IMR-90 (cell line): Measurements from ENCODE around the gene ATP8B3.

Experiments
- BHLHE40 ChIP-seq: fragments of 150-350 bp; IDR thresholded peaks from 2 replicates; pipeline ENCODE4 v1.6.1; 2016; ENCODE audit warnings: mild to moderate bottlenecking, low read depth, low read length
- CEBPB ChIP-seq: IDR thresholded peaks from 2 replicates; pipeline ENCODE4 v1.6.1; 2012; ENCODE audit warnings: low read depth, low read length, improper control_type of control experiment
- CHD1 ChIP-seq: IDR thresholded peaks from 2 replicates; pipeline ENCODE4 v1.6.1; 2012; ENCODE audit warnings: low read depth, low read length, improper control_type of control experiment
- MAFK ChIP-seq: IDR thresholded peaks from 2 replicates; pipeline ENCODE4 v1.6.1; 2012; ENCODE audit warnings: low read depth, low read length, improper control_type of control experiment
- MXI1 ChIP-seq: IDR thresholded peaks from 2 replicates; pipeline ENCODE4 v1.6.1; 2012; ENCODE audit warnings: low read depth, mild to moderate bottlenecking, low read length, moderate library complexity, borderline replicate concordance
- POLR2A ChIP-seq: IDR thresholded peaks from 2 replicates; pipeline ENCODE4 v1.6.1; 2012; ENCODE audit warnings: mild to moderate bottlenecking, low read depth, low read length
- RAD21 ChIP-seq: IDR thresholded peaks from 2 replicates; pipeline ENCODE4 v1.6.1; 2012; ENCODE audit warnings: low read length, improper control_type of control experiment
- RCOR1 ChIP-seq: IDR thresholded peaks from 2 replicates; pipeline ENCODE4 v1.6.1; 2012; ENCODE audit warnings: mild to moderate bottlenecking, low read length, improper control_type of control experiment; ENCODE audit not compliant: insufficient replicate concordance
- RFX5 ChIP-seq: IDR thresholded peaks from 2 replicates; pipeline ENCODE4 v1.8.0; 2012; ENCODE audit warnings: low read depth, mild to moderate bottlenecking, low read length, moderate library complexity
- SMC3 ChIP-seq: fragments of 150-350 bp; IDR thresholded peaks from 2 replicates; pipeline ENCODE4 v1.6.1; 2016; ENCODE audit warnings: low read depth, mild to moderate bottlenecking, antibody characterized with exemption, low read length, moderate library complexity
- TF ChIP-seq, protein P1 (sequence below): conservative IDR thresholded peaks from 2 replicates; pipeline ENCODE4 v1.5.1; 2012; ENCODE audit warnings: mild to moderate bottlenecking, low read depth, low read length, improper control_type of control experiment
- TF ChIP-seq, protein P2 (sequence below): fragments of 150-350 bp; IDR thresholded peaks from 2 replicates; pipeline ENCODE4 v1.6.1; 2017; ENCODE audit warnings: mild to moderate bottlenecking, antibody characterized with exemption, low read length, low read depth
- TF ChIP-seq, protein P3 (sequence below): fragments of 150-350 bp; IDR thresholded peaks from 2 replicates; pipeline ENCODE4 v1.6.1; 2016; ENCODE audit warnings: low read depth, mild to moderate bottlenecking, low read length, moderate library complexity, borderline replicate concordance

GRCh38 chr19:1783354-1783753 lies 28.7 kb downstream of the ATP8B3 start:
- TF ChIP-seq, protein P1, sequence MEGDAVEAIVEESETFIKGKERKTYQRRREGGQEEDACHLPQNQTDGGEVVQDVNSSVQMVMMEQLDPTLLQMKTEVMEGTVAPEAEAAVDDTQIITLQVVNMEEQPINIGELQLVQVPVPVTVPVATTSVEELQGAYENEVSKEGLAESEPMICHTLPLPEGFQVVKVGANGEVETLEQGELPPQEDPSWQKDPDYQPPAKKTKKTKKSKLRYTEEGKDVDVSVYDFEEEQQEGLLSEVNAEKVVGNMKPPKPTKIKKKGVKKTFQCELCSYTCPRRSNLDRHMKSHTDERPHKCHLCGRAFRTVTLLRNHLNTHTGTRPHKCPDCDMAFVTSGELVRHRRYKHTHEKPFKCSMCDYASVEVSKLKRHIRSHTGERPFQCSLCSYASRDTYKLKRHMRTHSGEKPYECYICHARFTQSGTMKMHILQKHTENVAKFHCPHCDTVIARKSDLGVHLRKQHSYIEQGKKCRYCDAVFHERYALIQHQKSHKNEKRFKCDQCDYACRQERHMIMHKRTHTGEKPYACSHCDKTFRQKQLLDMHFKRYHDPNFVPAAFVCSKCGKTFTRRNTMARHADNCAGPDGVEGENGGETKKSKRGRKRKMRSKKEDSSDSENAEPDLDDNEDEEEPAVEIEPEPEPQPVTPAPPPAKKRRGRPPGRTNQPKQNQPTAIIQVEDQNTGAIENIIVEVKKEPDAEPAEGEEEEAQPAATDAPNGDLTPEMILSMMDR = no peak
- TF ChIP-seq, protein P2, sequence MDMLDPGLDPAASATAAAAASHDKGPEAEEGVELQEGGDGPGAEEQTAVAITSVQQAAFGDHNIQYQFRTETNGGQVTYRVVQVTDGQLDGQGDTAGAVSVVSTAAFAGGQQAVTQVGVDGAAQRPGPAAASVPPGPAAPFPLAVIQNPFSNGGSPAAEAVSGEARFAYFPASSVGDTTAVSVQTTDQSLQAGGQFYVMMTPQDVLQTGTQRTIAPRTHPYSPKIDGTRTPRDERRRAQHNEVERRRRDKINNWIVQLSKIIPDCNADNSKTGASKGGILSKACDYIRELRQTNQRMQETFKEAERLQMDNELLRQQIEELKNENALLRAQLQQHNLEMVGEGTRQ = no peak
- no peak for TF ChIP-seq BHLHE40
- TF ChIP-seq, protein P3, sequence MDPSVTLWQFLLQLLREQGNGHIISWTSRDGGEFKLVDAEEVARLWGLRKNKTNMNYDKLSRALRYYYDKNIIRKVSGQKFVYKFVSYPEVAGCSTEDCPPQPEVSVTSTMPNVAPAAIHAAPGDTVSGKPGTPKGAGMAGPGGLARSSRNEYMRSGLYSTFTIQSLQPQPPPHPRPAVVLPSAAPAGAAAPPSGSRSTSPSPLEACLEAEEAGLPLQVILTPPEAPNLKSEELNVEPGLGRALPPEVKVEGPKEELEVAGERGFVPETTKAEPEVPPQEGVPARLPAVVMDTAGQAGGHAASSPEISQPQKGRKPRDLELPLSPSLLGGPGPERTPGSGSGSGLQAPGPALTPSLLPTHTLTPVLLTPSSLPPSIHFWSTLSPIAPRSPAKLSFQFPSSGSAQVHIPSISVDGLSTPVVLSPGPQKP = no peak
- TF ChIP-seq POLR2A = no peak
- no peak for TF ChIP-seq SMC3
- TF ChIP-seq CHD1 = no peak
- no peak for TF ChIP-seq MXI1
- no peak for TF ChIP-seq RFX5
- TF ChIP-seq RAD21 = no peak
- TF ChIP-seq CEBPB = no peak
- no peak for TF ChIP-seq RCOR1
- no peak for TF ChIP-seq MAFK
